ENCODE measurements around the gene CCDC117. TPM values are rescaled to one million over a fixed set of nuclear protein-coding genes. Genes with fewer than 3 reads are reported as not detected.
"Not testable (repeated sequence)": the region's sequence is repeated elsewhere in the genome, so short reads cannot be mapped to it uniquely, and the experiment has no call there.

The CCDC117 gene
- total RNA-seq, 2 donors from 2014 or later = 29.5 to 54.4 TPM

DNA sequence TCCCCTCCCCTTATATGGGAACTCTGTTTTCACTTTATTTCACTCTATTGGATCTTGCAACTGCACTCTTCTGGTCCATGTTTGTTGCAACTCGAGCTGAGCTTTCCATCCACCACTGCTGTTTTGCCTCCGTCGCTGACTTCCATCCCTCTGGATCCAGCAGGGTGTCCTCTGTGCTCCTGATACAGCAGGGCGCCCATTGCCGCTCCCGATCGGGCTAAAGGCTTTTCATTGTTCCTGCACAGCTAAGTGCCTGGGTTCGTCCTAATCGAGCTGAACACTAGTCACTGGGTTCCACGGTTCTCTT is 11.1 kb upstream of the CCDC117 start:
- TF ChIP-seq CTCF (IDR thresholded peaks at IDR 0.05) (no peak), POLR2AphosphoS5 (IDR thresholded peaks at IDR 0.05) (no peak), POLR2A (IDR thresholded peaks at IDR 0.05) (no peak)
- no peaks in the 10 kb centered on the region for H3K9me3 ChIP-seq
- no peaks in the 10 kb centered on the region for H3K36me3 ChIP-seq
- intact Hi-C loops (cut with DNase I) = no loop called here
- no peak for DNase-seq (ENCODE audit: low spot score)
- H3K27me3 ChIP-seq (replicated peaks; ENCODE audit: insufficient read depth) = no peaks in the 10 kb centered on the region
- WGBS = 95% methylated on average over 10 of the region's 10 CpGs
- H3K4me3 ChIP-seq = no peak overlapping the region
- no peak overlapping the region for H3K27ac ChIP-seq
- H3K4me1 ChIP-seq (replicated peaks) = no peaks in the 10 kb centered on the region

- H3K4me3 ChIP-seq; H3K9me3 ChIP-seq; H3K27ac ChIP-seq; DNase-seq (ENCODE audit: low spot score); intact Hi-C loops (cut with DNase I); H3K36me3 ChIP-seq; H3K4me1 ChIP-seq (replicated peaks); H3K27me3 ChIP-seq (replicated peaks; ENCODE audit: insufficient read depth): not testable (repeated sequence)
- WGBS = 94% methylated on average over 4 of the region's 4 CpGs
These were observed 10.5 kb upstream of the CCDC117 start for GRCh38 chr22:28762000-28762399.

DNA sequence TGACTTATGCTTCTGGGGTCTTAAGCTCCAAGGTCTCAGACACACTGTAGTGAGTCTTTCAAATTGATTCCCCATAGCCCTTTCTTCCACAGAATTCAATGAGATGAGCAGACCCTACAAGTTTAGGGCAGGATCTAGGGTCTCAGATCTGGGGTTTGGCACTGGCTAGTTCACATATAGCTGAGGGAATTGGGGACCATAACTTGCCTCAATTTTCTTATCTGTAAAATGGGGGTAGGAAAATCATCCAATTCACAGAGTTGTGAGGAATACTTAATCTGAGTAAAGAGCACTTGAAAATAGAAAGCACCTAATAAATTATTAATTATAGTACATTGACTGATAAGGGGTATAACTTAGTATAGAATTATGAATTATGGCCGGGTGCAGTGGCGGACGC is 5.9 kb upstream of the CCDC117 start:
- TF ChIP-seq CTCF (IDR thresholded peaks at IDR 0.05) (no peak), POLR2AphosphoS5 (IDR thresholded peaks at IDR 0.05) (no peak), POLR2A (IDR thresholded peaks at IDR 0.05) (no peak)
- 92% methylated on average over 3 of the region's 3 CpGs for WGBS
- intact Hi-C loops (cut with DNase I) = no loop called here

GRCh38 chr22:28768701-28769393 is 3.6 kb upstream of the CCDC117 start:
- TF ChIP-seq CTCF (IDR thresholded peaks at IDR 0.05) (no peak), POLR2A (IDR thresholded peaks at IDR 0.05) (no peak), POLR2AphosphoS5 (IDR thresholded peaks at IDR 0.05) (no peak)
- Histone ChIP-seq H3K4me1 (replicated peaks) (no peaks in the 10 kb centered on the region), H3K4me3 (no peak overlapping the region), H3K27me3 (replicated peaks; ENCODE audit: insufficient read depth) (no peaks in the 10 kb centered on the region), H3K27ac (no peak overlapping the region), H3K9me3 (no peaks in the 10 kb centered on the region), H3K36me3 (no peaks in the 10 kb centered on the region)
- WGBS = 84% methylated on average over 6 of the region's 6 CpGs
- intact Hi-C loops (cut with DNase I) = no loop called here
- DNase-seq (ENCODE audit: low spot score) = no peak

More for the DNA sequence above, 5.9 kb upstream of the CCDC117 start:
- H3K36me3 ChIP-seq = no peaks in the 10 kb centered on the region
- H3K9me3 ChIP-seq = no peaks in the 10 kb centered on the region
- no peak overlapping the region for H3K4me3 ChIP-seq
- no peaks in the 10 kb centered on the region for H3K4me1 ChIP-seq (replicated peaks)
- H3K27me3 ChIP-seq (replicated peaks; ENCODE audit: insufficient read depth) = no peaks in the 10 kb centered on the region
- DNase-seq (ENCODE audit: low spot score) = no peak
- no peak overlapping the region for H3K27ac ChIP-seq

GRCh38 chr22:28769394-28770085 is 3.0 kb upstream of the CCDC117 start:
- intact Hi-C loops (cut with DNase I) = no loop called here
- Histone ChIP-seq H3K4me1 (replicated peaks) (peaks cover 2% of the 10 kb centered on the region), H3K4me3 (no peak overlapping the region)

More at GRCh38 chr22:28769394-28770085, 3.0 kb upstream of the CCDC117 start:
- H3K9me3 ChIP-seq = no peaks in the 10 kb centered on the region
- no peaks in the 10 kb centered on the region for H3K36me3 ChIP-seq
- H3K27ac ChIP-seq = no peak overlapping the region
- no peak for TF ChIP-seq CTCF (IDR thresholded peaks at IDR 0.05)
- no peak for TF ChIP-seq POLR2A (IDR thresholded peaks at IDR 0.05)
- no peak for TF ChIP-seq POLR2AphosphoS5 (IDR thresholded peaks at IDR 0.05)
- DNase-seq (ENCODE audit: low spot score) = no peak
- no peaks in the 10 kb centered on the region for H3K27me3 ChIP-seq (replicated peaks; ENCODE audit: insufficient read depth)
- WGBS = 86% methylated on average over 14 of the region's 14 CpGs
